ENCODE measurements around the gene STK39.

- no peak for TF ChIP-seq POLR2A (IDR thresholded peaks at IDR 0.05)
- TF ChIP-seq, protein P1, sequence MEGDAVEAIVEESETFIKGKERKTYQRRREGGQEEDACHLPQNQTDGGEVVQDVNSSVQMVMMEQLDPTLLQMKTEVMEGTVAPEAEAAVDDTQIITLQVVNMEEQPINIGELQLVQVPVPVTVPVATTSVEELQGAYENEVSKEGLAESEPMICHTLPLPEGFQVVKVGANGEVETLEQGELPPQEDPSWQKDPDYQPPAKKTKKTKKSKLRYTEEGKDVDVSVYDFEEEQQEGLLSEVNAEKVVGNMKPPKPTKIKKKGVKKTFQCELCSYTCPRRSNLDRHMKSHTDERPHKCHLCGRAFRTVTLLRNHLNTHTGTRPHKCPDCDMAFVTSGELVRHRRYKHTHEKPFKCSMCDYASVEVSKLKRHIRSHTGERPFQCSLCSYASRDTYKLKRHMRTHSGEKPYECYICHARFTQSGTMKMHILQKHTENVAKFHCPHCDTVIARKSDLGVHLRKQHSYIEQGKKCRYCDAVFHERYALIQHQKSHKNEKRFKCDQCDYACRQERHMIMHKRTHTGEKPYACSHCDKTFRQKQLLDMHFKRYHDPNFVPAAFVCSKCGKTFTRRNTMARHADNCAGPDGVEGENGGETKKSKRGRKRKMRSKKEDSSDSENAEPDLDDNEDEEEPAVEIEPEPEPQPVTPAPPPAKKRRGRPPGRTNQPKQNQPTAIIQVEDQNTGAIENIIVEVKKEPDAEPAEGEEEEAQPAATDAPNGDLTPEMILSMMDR (IDR thresholded peaks at IDR 0.05), result no peak
Observed at GRCh38 chr2:167990062-167990461, 257.3 kb downstream of the STK39 start.

Measured in heart left ventricle (tissue), 13 donors.